WTC11 (cell line): ENCODE data around the gene PLA2G12B.

Source experiments
- CTCF ChIP-seq: fragments of 200-600 bp; IDR thresholded peaks from 2 replicates; pipeline ENCODE4 v1.8.0; 2022; ENCODE audit warnings: antibody characterized with exemption
- RORB ChIP-seq: fragments of 250-450 bp; sonication (Bioruptor Pico); IDR thresholded peaks from 2 replicates; pipeline ENCODE4 v1.9.0; 2021; ENCODE audit warnings: mild to moderate bottlenecking

GRCh38 chr10:72913287-72913686 is 41.3 kb downstream of the PLA2G12B start:
- TF ChIP-seq CTCF (no peak), RORB (CRISPR knock-in tag) (no peak)
